ENCODE results near the gene PCNX1.

Gene PCNX1

GRCh38 chr14:71000091-71000490 is 92.8 kb downstream of the PCNX1 start:
- no peak for DNase-seq (ENCODE audit: low read depth)
- H3K4me3 ChIP-seq (ENCODE audit: low read depth, low read length), result no peak overlapping the region
- TF ChIP-seq MYC (IDR thresholded peaks at IDR 0.05; ENCODE audit: low read depth, low read length) (no peak), POLR2A (IDR thresholded peaks at IDR 0.05; ENCODE audit: extremely low read depth, insufficient read length) (no peak)
- TF ChIP-seq, protein P1, sequence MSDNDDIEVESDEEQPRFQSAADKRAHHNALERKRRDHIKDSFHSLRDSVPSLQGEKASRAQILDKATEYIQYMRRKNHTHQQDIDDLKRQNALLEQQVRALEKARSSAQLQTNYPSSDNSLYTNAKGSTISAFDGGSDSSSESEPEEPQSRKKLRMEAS (IDR thresholded peaks at IDR 0.05; ENCODE audit: low read depth, low read length), result no peak
- TF ChIP-seq, protein P2, sequence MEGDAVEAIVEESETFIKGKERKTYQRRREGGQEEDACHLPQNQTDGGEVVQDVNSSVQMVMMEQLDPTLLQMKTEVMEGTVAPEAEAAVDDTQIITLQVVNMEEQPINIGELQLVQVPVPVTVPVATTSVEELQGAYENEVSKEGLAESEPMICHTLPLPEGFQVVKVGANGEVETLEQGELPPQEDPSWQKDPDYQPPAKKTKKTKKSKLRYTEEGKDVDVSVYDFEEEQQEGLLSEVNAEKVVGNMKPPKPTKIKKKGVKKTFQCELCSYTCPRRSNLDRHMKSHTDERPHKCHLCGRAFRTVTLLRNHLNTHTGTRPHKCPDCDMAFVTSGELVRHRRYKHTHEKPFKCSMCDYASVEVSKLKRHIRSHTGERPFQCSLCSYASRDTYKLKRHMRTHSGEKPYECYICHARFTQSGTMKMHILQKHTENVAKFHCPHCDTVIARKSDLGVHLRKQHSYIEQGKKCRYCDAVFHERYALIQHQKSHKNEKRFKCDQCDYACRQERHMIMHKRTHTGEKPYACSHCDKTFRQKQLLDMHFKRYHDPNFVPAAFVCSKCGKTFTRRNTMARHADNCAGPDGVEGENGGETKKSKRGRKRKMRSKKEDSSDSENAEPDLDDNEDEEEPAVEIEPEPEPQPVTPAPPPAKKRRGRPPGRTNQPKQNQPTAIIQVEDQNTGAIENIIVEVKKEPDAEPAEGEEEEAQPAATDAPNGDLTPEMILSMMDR (IDR thresholded peaks at IDR 0.05; ENCODE audit: low read depth, low read length), result no peak

GRCh38 chr14:71001742-71002141 is 94.5 kb downstream of the PCNX1 start:
- DNase-seq (ENCODE audit: low read depth), result no peak
- TF ChIP-seq, protein P1 (IDR thresholded peaks at IDR 0.05; ENCODE audit: low read depth, low read length), result no peak
- TF ChIP-seq, protein P2 (IDR thresholded peaks at IDR 0.05; ENCODE audit: low read depth, low read length), result no peak
- no peak for TF ChIP-seq MYC (IDR thresholded peaks at IDR 0.05; ENCODE audit: low read depth, low read length)
- TF ChIP-seq POLR2A (IDR thresholded peaks at IDR 0.05; ENCODE audit: extremely low read depth, insufficient read length), result no peak

DNA sequence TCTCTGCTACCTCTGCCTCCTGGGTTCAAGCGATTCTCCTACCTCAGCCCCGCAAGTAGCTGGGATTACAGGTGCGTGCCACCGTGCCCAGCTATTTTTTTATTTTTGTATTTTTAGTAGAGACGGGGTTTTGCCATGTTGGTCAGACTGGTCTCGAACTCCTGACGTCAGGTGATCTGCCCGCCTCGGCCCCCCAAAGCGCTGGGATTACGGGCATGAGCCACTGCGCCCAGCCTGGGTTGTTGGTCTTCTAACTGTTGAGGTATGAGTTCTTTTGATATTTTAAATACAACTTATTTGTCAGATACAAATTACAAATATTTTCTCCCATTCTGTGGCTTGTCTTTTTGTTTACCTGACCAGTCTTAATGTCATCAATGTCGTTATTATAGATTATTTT is 95.9 kb downstream of the PCNX1 start:
- H3K4me3 ChIP-seq (ENCODE audit: low read depth, low read length), result no peak overlapping the region
- TF ChIP-seq MYC (IDR thresholded peaks at IDR 0.05; ENCODE audit: low read depth, low read length) (no peak), POLR2A (IDR thresholded peaks at IDR 0.05; ENCODE audit: extremely low read depth, insufficient read length) (no peak)
- TF ChIP-seq, protein P1 (IDR thresholded peaks at IDR 0.05; ENCODE audit: low read depth, low read length), result no peak
- TF ChIP-seq, protein P2 (IDR thresholded peaks at IDR 0.05; ENCODE audit: low read depth, low read length), result no peak
- no peak for DNase-seq (ENCODE audit: low read depth)

More at GRCh38 chr14:71001742-71002141, 94.5 kb downstream of the PCNX1 start:
- no peak overlapping the region for H3K4me3 ChIP-seq (ENCODE audit: low read depth, low read length)

DNA sequence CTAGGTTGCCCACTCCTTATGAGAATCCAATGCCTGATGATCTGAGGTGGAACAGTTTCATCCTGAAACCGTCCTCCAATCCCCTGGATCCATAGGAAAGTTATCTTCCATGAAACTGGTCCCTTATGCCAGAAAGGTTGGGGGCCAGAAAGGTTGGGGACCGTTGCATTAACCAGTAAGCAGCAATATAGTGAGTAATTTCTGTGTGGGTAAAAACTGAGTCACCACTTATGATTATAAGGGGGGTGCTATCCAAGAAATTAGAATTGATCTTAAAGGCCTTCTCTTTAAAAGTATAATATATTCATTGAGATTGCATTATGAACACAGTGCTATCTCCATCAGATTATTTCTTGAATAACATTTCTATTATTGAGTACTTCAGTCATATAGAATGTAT is 97.2 kb downstream of the PCNX1 start:
- TF ChIP-seq, protein P2 (IDR thresholded peaks at IDR 0.05; ENCODE audit: low read depth, low read length), result no peak
- TF ChIP-seq POLR2A (IDR thresholded peaks at IDR 0.05; ENCODE audit: extremely low read depth, insufficient read length), result no peak
- TF ChIP-seq, protein P1 (IDR thresholded peaks at IDR 0.05; ENCODE audit: low read depth, low read length), result no peak
- TF ChIP-seq MYC (IDR thresholded peaks at IDR 0.05; ENCODE audit: low read depth, low read length), result no peak
- peak; percentile 31 for DNase-seq (ENCODE audit: low read depth)
- no peak overlapping the region for H3K4me3 ChIP-seq (ENCODE audit: low read depth, low read length)

- TF ChIP-seq MYC (IDR thresholded peaks at IDR 0.05; ENCODE audit: low read depth, low read length) (no peak), POLR2A (IDR thresholded peaks at IDR 0.05; ENCODE audit: extremely low read depth, insufficient read length) (no peak)
- TF ChIP-seq, protein P1 (IDR thresholded peaks at IDR 0.05; ENCODE audit: low read depth, low read length), result no peak
- TF ChIP-seq, protein P2 (IDR thresholded peaks at IDR 0.05; ENCODE audit: low read depth, low read length), result no peak
- DNase-seq (ENCODE audit: low read depth), result no peak
Measured at GRCh38 chr14:71005076-71005475, 97.8 kb downstream of the PCNX1 start.

More at GRCh38 chr14:71005076-71005475, 97.8 kb downstream of the PCNX1 start:
- H3K4me3 ChIP-seq (ENCODE audit: low read depth, low read length), result no peak overlapping the region
